Sigmoid colon (tissue), 7 donors: Measurements from ENCODE around the gene NHSL2. TPM values are rescaled to one million over a fixed set of nuclear protein-coding genes. Genes with fewer than 3 reads are reported as not detected.
A peak's percentile ranks its signal among the peaks of the same experiment; 100 is the strongest.

ENCODE experiments used
- DNase-seq: peaks from one replicate; pipeline ENCODE4 v3.0.0-alpha.2; 2019
- H3K27ac ChIP-seq, 4 donors: fragments of 200-600 bp; sonication (generic); one replicate each; pipeline ENCODE4 v1.5.1; 2016 to 2019; ENCODE audit warnings: mild to moderate bottlenecking in 1 of 4
- H3K27me3 ChIP-seq, 3 donors: fragments of 200-600 bp; sonication (generic); one replicate each; pipeline ENCODE4 v1.5.1; 2019; ENCODE audit warnings: mild to moderate bottlenecking in 1 of 3
- H3K36me3 ChIP-seq, 4 donors: fragments of 200-600 bp; sonication (generic); one replicate each; pipeline ENCODE4 v1.5.1; 2016 to 2019
- H3K4me1 ChIP-seq, 4 donors: fragments of 200-600 bp; sonication (generic); one replicate each; pipeline ENCODE4 v1.5.1; 2017 to 2019
- H3K4me3 ChIP-seq, 4 donors: fragments of 200-600 bp; sonication (generic); one replicate each; pipeline ENCODE4 v1.5.1; 2017 to 2019; ENCODE audit warnings: mild to moderate bottlenecking in 2 of 4, moderate library complexity in 1 of 4
- H3K9me3 ChIP-seq, 4 donors: fragments of 200-600 bp in 3 of 4; sonication (generic) in 3 of 4; one replicate each; pipeline versions ENCODE4 v1.5.1 to v1.6.1; 2013 to 2019
- EP300 ChIP-seq, 4 donors: sonication (generic); formaldehyde crosslinking; IDR thresholded peaks; one replicate each; pipeline ENCODE4 v1.6.1; 2017; ENCODE audit warnings: antibody characterized with exemption in 4 of 4
- POLR2A ChIP-seq, 2 donors: fragments of 450-650 bp; IDR thresholded peaks; one replicate each; pipeline ENCODE4 v1.6.1; 2016; ENCODE audit warnings: antibody characterized with exemption in 2 of 2, mild to moderate bottlenecking in 2 of 2, moderate library complexity in 2 of 2
- POLR2AphosphoS5 ChIP-seq, 4 donors: sonication (generic); formaldehyde crosslinking; IDR thresholded peaks; one replicate each; pipeline ENCODE4 v1.6.1; 2017; ENCODE audit warnings: antibody characterized with exemption in 4 of 4
- WGBS, 2 donors: extraction: QIAGEN DNeasy Blood & Tissue Kit; methylation state at CpG; one replicate each; pipeline ENCODE4 v1.1.7; 2013; 5-methylcytosine and 5-hydroxymethylcytosine counted together
- intact Hi-C: fragments of 100-400 bp; cut with DNase I; formaldehyde crosslinking; loops from one replicate; pipeline ENCODE4 v1.15.1; 2023
- polyA plus RNA-seq, 3 donors: library from polyadenylated mRNA; stranded (reverse); fragments of 200-250 nt; gene quantifications; one replicate each; pipeline ENCODE4 v1.2.3, GENCODE V29; 2013
- total RNA-seq, 4 donors: library from RNA; depleted of rRNA; stranded (reverse); fragments of >200 nt; gene quantifications; one replicate each; pipeline ENCODE4 v1.1.0, GENCODE V29; 2016
- TF ChIP-seq, protein P1 (sequence below), 4 experiments: fragments of 450-650 bp in 3 of 4; fragments of 200-600 bp in 1 of 4; IDR thresholded peaks; one replicate each; pipeline ENCODE4 v1.5.1; 2016 to 2019; ENCODE audit warnings: antibody characterized with exemption in 4 of 4, mild to moderate bottlenecking in 3 of 4, moderate library complexity in 2 of 4
- donor health status: healthy with polysubstance abuse.
- donor health status: Bipolar disorder and iron deficiency.
- donor health status: healthy.

The NHSL2 gene
- total and polyA plus RNA-seq, 7 donors, result under 0.01 to 21.3 (median 8.1) TPM

DNA sequence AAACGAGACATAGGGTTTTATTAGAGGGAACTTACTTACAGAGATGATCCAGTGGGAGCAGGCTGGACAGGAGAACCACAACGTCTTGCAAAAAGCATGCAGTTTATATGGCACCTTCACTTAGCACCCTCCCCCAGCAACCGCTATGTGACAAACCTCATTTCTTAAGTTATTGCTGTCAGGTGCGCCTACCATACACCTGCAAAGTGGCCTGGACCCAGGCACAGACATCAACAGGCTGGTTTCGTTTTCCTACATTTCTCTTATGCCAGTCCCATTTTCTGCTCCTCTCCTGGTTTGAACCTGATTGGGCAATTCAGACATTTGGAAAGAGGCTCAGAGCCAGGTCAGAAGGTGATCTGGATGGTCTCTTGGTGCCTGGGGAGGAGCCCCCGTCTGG lies 202.8 kb downstream of the NHSL2 start:
- peak overlapping the region in 3 of 4 donors; percentile 34 to 58 (median 42) for H3K27ac ChIP-seq
- H3K4me1 ChIP-seq, result peaks cover 0 to 19% (median 13%) of the 10 kb centered on the region in 4 donors
- no peak overlapping the region for H3K4me3 ChIP-seq
- DNase-seq, result no peak
- no peaks in the 10 kb centered on the region for H3K9me3 ChIP-seq
- no peaks in the 10 kb centered on the region for H3K36me3 ChIP-seq
- no peaks in the 10 kb centered on the region for H3K27me3 ChIP-seq
- WGBS, 2 donors, result 75 to 83% methylated on average over 6 of the region's 6 CpGs
- intact Hi-C loops, result loop anchor here (5.0 kb wide), 1 partner anchor 36 kb away; no protein-coding TSS in a partner anchor
- no peak for TF ChIP-seq EP300 (IDR thresholded peaks at IDR 0.05)
- TF ChIP-seq, protein P1, sequence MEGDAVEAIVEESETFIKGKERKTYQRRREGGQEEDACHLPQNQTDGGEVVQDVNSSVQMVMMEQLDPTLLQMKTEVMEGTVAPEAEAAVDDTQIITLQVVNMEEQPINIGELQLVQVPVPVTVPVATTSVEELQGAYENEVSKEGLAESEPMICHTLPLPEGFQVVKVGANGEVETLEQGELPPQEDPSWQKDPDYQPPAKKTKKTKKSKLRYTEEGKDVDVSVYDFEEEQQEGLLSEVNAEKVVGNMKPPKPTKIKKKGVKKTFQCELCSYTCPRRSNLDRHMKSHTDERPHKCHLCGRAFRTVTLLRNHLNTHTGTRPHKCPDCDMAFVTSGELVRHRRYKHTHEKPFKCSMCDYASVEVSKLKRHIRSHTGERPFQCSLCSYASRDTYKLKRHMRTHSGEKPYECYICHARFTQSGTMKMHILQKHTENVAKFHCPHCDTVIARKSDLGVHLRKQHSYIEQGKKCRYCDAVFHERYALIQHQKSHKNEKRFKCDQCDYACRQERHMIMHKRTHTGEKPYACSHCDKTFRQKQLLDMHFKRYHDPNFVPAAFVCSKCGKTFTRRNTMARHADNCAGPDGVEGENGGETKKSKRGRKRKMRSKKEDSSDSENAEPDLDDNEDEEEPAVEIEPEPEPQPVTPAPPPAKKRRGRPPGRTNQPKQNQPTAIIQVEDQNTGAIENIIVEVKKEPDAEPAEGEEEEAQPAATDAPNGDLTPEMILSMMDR (IDR thresholded peaks at IDR 0.05), result no peak
- no peak for TF ChIP-seq POLR2AphosphoS5 (IDR thresholded peaks at IDR 0.05)
- TF ChIP-seq POLR2A (IDR thresholded peaks at IDR 0.05), result no peak

DNA sequence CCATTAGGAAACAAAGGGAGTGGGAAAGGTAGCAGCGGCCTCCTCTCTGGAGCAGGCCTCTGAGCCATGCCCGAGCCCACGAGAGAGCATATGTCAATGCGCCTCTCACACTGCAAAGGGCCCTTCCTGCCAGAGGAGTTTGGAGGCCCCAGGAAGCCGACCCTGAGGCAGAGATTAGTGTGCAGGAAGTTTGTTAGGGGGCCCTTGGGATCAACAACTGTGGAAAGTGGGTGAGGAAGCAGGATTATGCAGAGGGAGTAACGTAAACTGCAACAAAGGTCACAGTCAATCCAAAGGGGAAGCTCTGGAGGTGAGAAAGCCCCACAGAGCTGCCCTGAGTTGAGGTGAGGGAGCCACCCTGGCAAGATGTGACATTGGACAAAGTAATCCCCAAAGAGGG lies 203.7 kb downstream of the NHSL2 start:
- intact Hi-C loops, result loop anchor here (5.0 kb wide), 1 partner anchor 37 kb away; no protein-coding TSS in a partner anchor
- Histone ChIP-seq H3K4me1 (peaks cover 0 to 19% (median 13%) of the 10 kb centered on the region in 4 donors), H3K27me3 (no peaks in the 10 kb centered on the region), H3K4me3 (no peak overlapping the region), H3K36me3 (no peaks in the 10 kb centered on the region), H3K27ac (peak overlapping the region in 3 of 4 donors; percentile 42 to 58 (median 47)), H3K9me3 (no peaks in the 10 kb centered on the region)
- WGBS, 2 donors, result 66 to 81% methylated on average over 6 of the region's 6 CpGs
- DNase-seq, result no peak
- TF ChIP-seq POLR2AphosphoS5 (IDR thresholded peaks at IDR 0.05) (no peak), EP300 (IDR thresholded peaks at IDR 0.05) (no peak), POLR2A (IDR thresholded peaks at IDR 0.05) (no peak)
- TF ChIP-seq, protein P1 (IDR thresholded peaks at IDR 0.05), result no peak

DNA sequence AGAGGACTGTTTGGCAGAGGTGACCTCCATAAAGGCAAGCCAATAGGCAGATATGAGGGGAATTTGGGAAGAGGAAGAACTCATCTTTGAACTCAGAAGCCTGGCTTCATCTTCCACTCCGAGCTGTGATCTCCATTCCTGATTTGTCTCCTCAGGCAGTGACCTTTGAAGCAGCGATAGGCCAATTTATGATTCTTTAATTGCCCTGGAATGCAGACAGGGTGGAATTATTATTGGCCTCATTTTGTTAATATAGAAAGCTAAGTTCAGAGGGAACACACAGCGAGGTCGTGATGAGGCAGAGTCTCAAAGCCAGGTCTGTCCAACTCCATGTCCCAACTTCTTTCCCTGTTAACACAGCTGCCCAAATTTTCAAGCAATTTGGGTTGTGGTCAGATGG lies 204.2 kb downstream of the NHSL2 start:
- Histone ChIP-seq H3K27ac (peak overlapping the region in 3 of 4 donors; percentile 42 to 58 (median 47)), H3K9me3 (no peaks in the 10 kb centered on the region), H3K4me1 (peaks cover 0 to 19% (median 13%) of the 10 kb centered on the region in 4 donors), H3K27me3 (no peaks in the 10 kb centered on the region), H3K36me3 (no peaks in the 10 kb centered on the region), H3K4me3 (no peak overlapping the region)
- DNase-seq, result no peak
- WGBS, 2 donors, result 59 to 82% methylated on average over 4 of the region's 4 CpGs
- TF ChIP-seq EP300 (IDR thresholded peaks at IDR 0.05) (no peak), POLR2AphosphoS5 (IDR thresholded peaks at IDR 0.05) (no peak), POLR2A (IDR thresholded peaks at IDR 0.05) (no peak)
- TF ChIP-seq, protein P1 (IDR thresholded peaks at IDR 0.05), result no peak
- intact Hi-C loops, result loop anchor here (5.0 kb wide), 1 partner anchor 38 kb away; no protein-coding TSS in a partner anchor

DNA sequence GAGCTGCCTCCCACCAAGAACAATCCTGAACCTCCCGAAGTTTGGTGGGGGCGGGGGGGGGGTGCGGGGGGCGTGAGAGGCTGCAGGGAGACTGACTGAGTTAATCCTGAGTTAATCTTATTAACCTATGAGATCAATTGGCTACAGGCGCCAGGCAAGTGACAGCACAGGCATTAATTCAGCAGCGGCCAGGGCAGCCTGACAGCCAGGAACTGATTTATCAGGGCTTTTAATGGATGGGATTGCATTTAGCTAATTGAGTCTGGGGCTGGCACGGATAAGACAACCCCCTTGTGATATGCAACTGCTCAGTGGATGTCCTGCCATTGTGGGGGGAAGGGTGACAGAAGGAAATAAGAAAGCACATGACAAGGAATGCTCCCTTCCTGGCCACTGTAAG lies 204.7 kb downstream of the NHSL2 start:
- intact Hi-C loops, result no loop called here
- TF ChIP-seq POLR2A (IDR thresholded peaks at IDR 0.05) (no peak), POLR2AphosphoS5 (IDR thresholded peaks at IDR 0.05) (no peak), EP300 (IDR thresholded peaks at IDR 0.05) (no peak)
- TF ChIP-seq, protein P1 (IDR thresholded peaks at IDR 0.05), result no peak
- Histone ChIP-seq H3K4me3 (no peak overlapping the region), H3K4me1 (peaks cover 0 to 20% (median 13%) of the 10 kb centered on the region in 4 donors), H3K27ac (peak overlapping the region in 1 of 4 donors; percentile 58), H3K9me3 (no peaks in the 10 kb centered on the region), H3K27me3 (no peaks in the 10 kb centered on the region), H3K36me3 (no peaks in the 10 kb centered on the region)
- WGBS, 2 donors, result 60 to 74% methylated on average over 7 of the region's 7 CpGs
- DNase-seq, result no peak
